Parietal lobe (tissue), 1 donor: ENCODE results near the gene DIRAS3. TPM values are rescaled to one million over a fixed set of nuclear protein-coding genes. Genes with fewer than 3 reads are reported as not detected.

Source experiments
- total RNA-seq: library from RNA; depleted of rRNA; stranded (reverse); fragments of >200 nt; gene quantifications from one replicate; pipeline ENCODE4 v1.2.3, GENCODE V29; 2014

Gene DIRAS3
- total RNA-seq: 1.9 TPM

GRCh38 chr1:68049941-68050878 lies at the start of gene DIRAS3:
Gene DIRAS3, minus strand, starts transcription at chr1:68050627. Its CDS starts 3,330 bp downstream, at chr1:68047297.

Other genes starting within 250 kb of the DIRAS3 start
- gene GNG12, start 217.2 kb downstream of the DIRAS3 start, total RNA-seq: 20.7 TPM
- gene WLS, start 181.9 kb upstream of the DIRAS3 start, total RNA-seq: 45.4 TPM